Lower lobe of right lung (tissue), 2 donors: ENCODE measurements around the gene PPP1R27. TPM values are rescaled to one million over a fixed set of nuclear protein-coding genes. Genes with fewer than 3 reads are reported as not detected.

Source experiments
- ATAC-seq, 2 donors: fragments of 200-7000 bp; cut with Tn5 transposase; one replicate each; pipeline ENCODE4 v1.9.1; 2020 to 2022; ENCODE audit warnings: mild to moderate bottlenecking in 2 of 2, moderate library complexity in 2 of 2
- DNase-seq: peaks from one replicate; pipeline ENCODE4 v3.0.0-alpha.2; 2020
- H3K27ac ChIP-seq: fragments of 200-600 bp; one replicate; pipeline ENCODE4 v1.8.0; 2022
- H3K27me3 ChIP-seq: fragments of 200-600 bp; one replicate; pipeline ENCODE4 v1.8.0; 2022; ENCODE audit warnings: low read depth
- H3K36me3 ChIP-seq: fragments of 200-600 bp; one replicate; pipeline ENCODE4 v1.8.0; 2022; ENCODE audit warnings: mild to moderate bottlenecking
- H3K4me1 ChIP-seq: fragments of 200-600 bp; one replicate; pipeline ENCODE4 v1.8.0; 2022
- H3K4me3 ChIP-seq: fragments of 200-600 bp; one replicate; pipeline ENCODE4 v1.8.0; 2022; ENCODE audit warnings: mild to moderate bottlenecking
- H3K9me3 ChIP-seq: fragments of 200-600 bp; one replicate; pipeline ENCODE4 v1.8.0; 2022
- intact Hi-C: fragments of 100-400 bp; cut with DNase I; formaldehyde crosslinking; loops from one replicate; pipeline ENCODE4 v1.11.0; 2022
- total RNA-seq: library from RNA; stranded (reverse); fragmentation: NEBNext Ultra II Directional; extraction: Animal tissue kit (Norgen Biotek cat#: 25700); gene quantifications from one replicate; pipeline ENCODE4 v1.2.1, GENCODE V29; 2021
- TF ChIP-seq, protein P1 (sequence below): fragments of 200-600 bp; IDR thresholded peaks from one replicate; pipeline ENCODE4 v1.8.0; 2022; ENCODE audit warnings: antibody characterized with exemption, mild to moderate bottlenecking
- donor health status: DM: no; HTN: yes; CAD: no; lungs with severe emphysema.

Gene PPP1R27
- total RNA-seq, 1 donor from 2014 or later, result not detected

GRCh38 chr17:81849457-81849856 is 14.6 kb upstream of the PPP1R27 start:
- H3K4me1 ChIP-seq, result no peaks in the 10 kb centered on the region
- no peaks in the 10 kb centered on the region for H3K27me3 ChIP-seq
- no peak for ATAC-seq
- H3K27ac ChIP-seq, result no peak overlapping the region
- no peak overlapping the region for H3K4me3 ChIP-seq
- TF ChIP-seq, protein P1, sequence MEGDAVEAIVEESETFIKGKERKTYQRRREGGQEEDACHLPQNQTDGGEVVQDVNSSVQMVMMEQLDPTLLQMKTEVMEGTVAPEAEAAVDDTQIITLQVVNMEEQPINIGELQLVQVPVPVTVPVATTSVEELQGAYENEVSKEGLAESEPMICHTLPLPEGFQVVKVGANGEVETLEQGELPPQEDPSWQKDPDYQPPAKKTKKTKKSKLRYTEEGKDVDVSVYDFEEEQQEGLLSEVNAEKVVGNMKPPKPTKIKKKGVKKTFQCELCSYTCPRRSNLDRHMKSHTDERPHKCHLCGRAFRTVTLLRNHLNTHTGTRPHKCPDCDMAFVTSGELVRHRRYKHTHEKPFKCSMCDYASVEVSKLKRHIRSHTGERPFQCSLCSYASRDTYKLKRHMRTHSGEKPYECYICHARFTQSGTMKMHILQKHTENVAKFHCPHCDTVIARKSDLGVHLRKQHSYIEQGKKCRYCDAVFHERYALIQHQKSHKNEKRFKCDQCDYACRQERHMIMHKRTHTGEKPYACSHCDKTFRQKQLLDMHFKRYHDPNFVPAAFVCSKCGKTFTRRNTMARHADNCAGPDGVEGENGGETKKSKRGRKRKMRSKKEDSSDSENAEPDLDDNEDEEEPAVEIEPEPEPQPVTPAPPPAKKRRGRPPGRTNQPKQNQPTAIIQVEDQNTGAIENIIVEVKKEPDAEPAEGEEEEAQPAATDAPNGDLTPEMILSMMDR, result no peak
- no peak for DNase-seq
- no peaks in the 10 kb centered on the region for H3K9me3 ChIP-seq
- peaks cover 99% of the 10 kb centered on the region for H3K36me3 ChIP-seq
- intact Hi-C loops, result no loop called here

DNA sequence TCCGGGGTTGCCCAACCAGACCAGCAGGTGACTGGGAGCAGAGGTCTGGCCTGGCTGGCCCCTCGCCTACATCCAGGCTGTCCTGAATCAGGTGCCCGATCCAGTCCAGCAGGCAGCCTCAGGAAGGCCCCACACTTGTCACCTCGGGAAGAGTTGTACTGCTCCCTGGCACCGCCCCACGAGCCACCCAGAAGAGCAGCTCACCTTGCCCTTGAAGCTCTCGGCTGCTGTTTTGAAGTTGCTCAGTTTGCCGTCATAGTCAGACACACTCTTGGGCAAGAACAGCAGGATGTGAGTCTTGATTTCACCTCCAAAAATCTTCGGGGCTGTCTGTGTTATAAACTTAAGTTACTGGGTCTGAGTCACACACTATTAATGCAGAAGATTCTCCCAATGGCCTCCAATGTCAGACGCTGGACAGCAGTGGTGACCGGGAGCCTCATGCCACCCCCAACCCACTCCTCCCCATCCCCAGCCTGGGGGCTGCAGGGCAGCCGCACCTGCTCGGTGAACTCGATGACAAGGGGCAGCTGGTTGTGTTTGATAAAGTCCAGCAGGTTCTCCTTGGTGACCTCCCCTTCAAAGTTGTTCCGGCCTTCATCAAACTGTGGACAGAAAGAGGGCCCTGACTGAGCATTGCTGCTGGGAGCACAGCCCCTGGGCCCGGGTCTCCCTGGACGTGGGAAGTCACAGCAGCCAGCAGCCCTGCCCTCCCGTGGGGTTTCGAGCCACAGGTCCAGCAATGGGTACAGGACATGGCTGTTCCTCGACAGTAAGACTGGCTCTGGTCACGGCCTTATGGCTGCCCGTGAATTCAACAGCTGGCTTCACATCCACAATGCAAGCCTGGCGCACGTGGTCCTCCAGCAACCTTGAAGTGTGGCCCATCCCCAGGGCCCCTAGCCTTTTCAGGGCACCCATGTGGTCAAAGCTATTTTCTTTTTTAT is 12.2 kb upstream of the PPP1R27 start:
- Histone ChIP-seq H3K9me3 (no peaks in the 10 kb centered on the region), H3K4me3 (no peak overlapping the region), H3K36me3 (peaks cover 97% of the 10 kb centered on the region), H3K4me1 (no peaks in the 10 kb centered on the region), H3K27me3 (no peaks in the 10 kb centered on the region), H3K27ac (no peak overlapping the region)
- peak in 1 of 2 donors; percentile 61 for ATAC-seq
- no peak for DNase-seq
- TF ChIP-seq, protein P1, result no peak
- intact Hi-C loops, result no loop called here

DNA sequence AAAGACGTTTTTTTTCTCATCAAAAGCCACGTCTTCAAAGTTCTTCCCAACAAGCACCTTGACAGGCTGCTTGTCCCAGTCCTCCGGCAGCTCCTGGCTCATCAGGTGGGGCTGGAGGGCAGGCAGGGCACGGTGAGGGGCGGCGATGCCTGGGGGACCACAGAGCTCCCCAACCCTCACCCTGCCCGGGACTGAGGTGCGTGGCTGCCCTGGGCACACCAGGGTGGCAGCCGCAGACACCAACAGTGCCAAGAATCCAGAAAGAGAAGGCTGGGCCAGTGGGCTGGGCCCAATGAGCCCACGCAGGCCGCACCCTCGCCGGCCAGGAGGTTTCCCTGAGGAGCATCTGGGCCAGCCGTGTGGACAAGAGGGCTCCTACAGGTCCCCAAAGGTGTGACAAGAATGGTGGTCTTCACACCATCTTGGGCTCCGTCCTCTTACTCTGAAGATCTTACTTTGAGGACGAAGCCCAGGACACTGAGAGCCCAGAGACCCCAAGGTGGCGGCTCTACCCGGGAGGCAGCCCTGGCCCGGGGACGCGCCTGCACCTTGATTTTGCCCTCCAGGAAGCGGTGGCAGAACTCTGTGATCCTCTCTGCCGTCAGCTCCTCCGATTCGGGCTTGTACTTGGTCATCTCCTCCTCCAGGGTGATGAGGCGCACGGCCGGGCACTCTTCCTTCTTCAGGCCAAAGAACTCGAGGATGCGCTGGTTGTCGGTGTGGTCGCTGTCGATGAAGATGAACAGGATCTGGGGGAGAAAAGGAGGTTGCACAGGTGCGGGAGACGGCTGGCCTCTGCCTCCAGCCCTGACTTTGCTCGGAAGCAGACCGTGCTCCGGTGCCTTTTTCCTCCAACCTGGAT is 11.3 kb upstream of the PPP1R27 start:
- peaks cover 88% of the 10 kb centered on the region for H3K36me3 ChIP-seq
- no peaks in the 10 kb centered on the region for H3K27me3 ChIP-seq
- ATAC-seq, result no peak
- H3K9me3 ChIP-seq, result no peaks in the 10 kb centered on the region
- TF ChIP-seq, protein P1, result no peak
- intact Hi-C loops, result no loop called here
- no peak overlapping the region for H3K4me3 ChIP-seq
- no peaks in the 10 kb centered on the region for H3K4me1 ChIP-seq
- DNase-seq, result no peak
- no peak overlapping the region for H3K27ac ChIP-seq

DNA sequence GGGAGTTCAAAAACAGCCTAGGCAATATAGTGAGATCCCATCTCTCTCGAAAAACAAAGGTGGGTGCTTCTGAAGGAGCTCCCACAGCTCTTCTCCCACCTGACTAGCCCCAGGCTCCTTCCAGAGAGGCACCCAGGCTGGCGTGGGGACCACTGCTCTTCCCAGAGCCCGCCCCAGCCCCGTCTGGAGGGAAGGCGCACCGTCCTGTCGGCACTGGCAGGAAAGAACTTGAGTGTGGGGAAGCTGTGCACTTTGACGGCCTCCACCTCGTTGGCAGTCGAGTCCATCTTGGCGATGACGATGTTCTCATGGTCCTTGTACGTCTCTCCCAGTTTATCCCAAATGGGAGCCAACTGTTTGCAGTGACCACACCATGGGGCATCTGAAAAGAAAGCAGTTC is 10.5 kb upstream of the PPP1R27 start:
- TF ChIP-seq, protein P1, result no peak
- Histone ChIP-seq H3K36me3 (peaks cover 81% of the 10 kb centered on the region), H3K27me3 (no peaks in the 10 kb centered on the region), H3K27ac (no peak overlapping the region), H3K9me3 (no peaks in the 10 kb centered on the region), H3K4me3 (no peak overlapping the region), H3K4me1 (no peaks in the 10 kb centered on the region)
- intact Hi-C loops, result no loop called here
- no peak for ATAC-seq
- DNase-seq, result no peak

DNA sequence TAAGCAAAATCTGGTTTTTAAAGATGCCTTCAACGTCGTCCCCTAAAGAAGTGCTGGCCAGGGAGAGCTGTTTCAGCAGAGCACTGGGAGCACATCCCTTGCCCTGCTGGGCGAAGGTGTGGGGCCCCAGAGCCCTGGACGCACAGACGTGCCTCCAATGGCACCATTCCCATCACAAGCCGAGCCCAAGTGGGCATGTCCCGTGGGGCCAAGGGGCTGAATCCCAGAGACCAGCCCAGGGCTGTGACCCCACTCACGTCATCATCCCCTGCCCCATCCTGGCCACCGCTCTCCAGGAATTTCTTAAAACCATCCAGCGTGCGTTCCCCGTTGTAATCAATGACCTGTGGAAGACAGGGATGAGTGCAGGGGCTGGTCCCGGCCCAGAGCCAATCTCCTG is 10.0 kb upstream of the PPP1R27 start:
- Histone ChIP-seq H3K4me3 (no peak overlapping the region), H3K9me3 (no peaks in the 10 kb centered on the region), H3K36me3 (peaks cover 77% of the 10 kb centered on the region), H3K27ac (no peak overlapping the region), H3K4me1 (no peaks in the 10 kb centered on the region), H3K27me3 (no peaks in the 10 kb centered on the region)
- ATAC-seq (no peak), DNase-seq (no peak)
- intact Hi-C loops, result no loop called here
- TF ChIP-seq, protein P1, result no peak
